Measurements from ENCODE around the gene GABBR2. TPM values are rescaled to one million over a fixed set of nuclear protein-coding genes. Genes with fewer than 3 reads are reported as not detected.

Gene GABBR2
- total RNA-seq, 3 donors from 2014 or later: not detected

DNA sequence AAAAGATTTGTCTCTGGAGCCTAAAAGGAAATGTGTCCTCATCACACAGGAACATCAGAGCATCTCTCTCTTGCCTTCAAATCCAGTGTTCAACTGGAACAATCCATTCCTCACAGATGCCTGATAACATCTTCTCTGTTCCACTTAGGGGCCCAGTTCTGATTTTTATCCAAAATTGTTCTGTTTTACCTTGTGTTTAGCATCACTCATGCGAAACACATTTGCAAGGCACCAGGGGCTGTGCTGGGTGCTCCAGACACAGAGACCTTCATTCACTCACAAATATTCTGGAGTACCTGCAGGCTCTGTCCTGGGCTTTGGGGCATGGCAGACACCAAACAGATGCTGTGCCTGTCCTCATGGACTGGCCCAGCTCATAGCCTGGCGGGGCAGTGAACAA lies 13.8 kb downstream of the GABBR2 start:
- Histone ChIP-seq H3K4me3 (no peak overlapping the region), H3K27me3 (peaks cover 0 to 23% of the 10 kb centered on the region in 2 donors), H3K27ac (no peak overlapping the region), H3K4me1 (no peaks in the 10 kb centered on the region), H3K36me3 (no peaks in the 10 kb centered on the region), H3K9me3 (no peaks in the 10 kb centered on the region)
- intact Hi-C loops (cut with DNase I; ENCODE audit: low total_unique reads): no loop called here
- TF ChIP-seq POLR2AphosphoS5 (IDR thresholded peaks at IDR 0.05) (no peak), POLR2A (IDR thresholded peaks at IDR 0.05) (no peak)
- TF ChIP-seq, protein P1, sequence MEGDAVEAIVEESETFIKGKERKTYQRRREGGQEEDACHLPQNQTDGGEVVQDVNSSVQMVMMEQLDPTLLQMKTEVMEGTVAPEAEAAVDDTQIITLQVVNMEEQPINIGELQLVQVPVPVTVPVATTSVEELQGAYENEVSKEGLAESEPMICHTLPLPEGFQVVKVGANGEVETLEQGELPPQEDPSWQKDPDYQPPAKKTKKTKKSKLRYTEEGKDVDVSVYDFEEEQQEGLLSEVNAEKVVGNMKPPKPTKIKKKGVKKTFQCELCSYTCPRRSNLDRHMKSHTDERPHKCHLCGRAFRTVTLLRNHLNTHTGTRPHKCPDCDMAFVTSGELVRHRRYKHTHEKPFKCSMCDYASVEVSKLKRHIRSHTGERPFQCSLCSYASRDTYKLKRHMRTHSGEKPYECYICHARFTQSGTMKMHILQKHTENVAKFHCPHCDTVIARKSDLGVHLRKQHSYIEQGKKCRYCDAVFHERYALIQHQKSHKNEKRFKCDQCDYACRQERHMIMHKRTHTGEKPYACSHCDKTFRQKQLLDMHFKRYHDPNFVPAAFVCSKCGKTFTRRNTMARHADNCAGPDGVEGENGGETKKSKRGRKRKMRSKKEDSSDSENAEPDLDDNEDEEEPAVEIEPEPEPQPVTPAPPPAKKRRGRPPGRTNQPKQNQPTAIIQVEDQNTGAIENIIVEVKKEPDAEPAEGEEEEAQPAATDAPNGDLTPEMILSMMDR (IDR thresholded peaks at IDR 0.05): no peak
- no peak for DNase-seq (ENCODE audit: low spot score in 2 of 2)

DNA sequence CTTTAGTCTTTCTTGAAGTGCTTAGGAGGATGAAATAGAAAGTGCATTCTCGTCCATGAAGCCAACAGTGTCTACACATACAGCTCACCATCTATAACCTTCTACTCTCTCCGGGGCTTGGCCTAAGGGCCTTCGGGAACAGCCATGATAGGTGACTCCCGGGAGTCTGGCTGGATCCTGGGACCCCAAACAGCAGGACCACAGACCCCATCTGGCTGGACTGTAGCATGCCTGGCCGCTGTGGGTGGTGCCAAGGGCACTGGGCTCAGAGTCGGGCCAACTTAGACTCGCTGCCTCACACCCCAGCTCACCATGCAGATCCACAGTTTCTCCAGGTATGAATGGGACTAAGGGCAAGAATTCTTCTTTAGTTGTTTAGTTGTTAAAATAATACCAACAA lies 16.3 kb downstream of the GABBR2 start:
- H3K4me1 ChIP-seq: no peaks in the 10 kb centered on the region
- no peak for DNase-seq (ENCODE audit: low spot score in 2 of 2)
- no peaks in the 10 kb centered on the region for H3K9me3 ChIP-seq
- peaks cover 0 to 14% of the 10 kb centered on the region in 2 donors for H3K27me3 ChIP-seq
- intact Hi-C loops (cut with DNase I; ENCODE audit: low total_unique reads): no loop called here
- no peak overlapping the region for H3K27ac ChIP-seq
- H3K36me3 ChIP-seq: no peaks in the 10 kb centered on the region
- H3K4me3 ChIP-seq: no peak overlapping the region
- TF ChIP-seq POLR2AphosphoS5 (IDR thresholded peaks at IDR 0.05) (no peak), POLR2A (IDR thresholded peaks at IDR 0.05) (no peak)
- TF ChIP-seq, protein P1 (IDR thresholded peaks at IDR 0.05): no peak

DNA sequence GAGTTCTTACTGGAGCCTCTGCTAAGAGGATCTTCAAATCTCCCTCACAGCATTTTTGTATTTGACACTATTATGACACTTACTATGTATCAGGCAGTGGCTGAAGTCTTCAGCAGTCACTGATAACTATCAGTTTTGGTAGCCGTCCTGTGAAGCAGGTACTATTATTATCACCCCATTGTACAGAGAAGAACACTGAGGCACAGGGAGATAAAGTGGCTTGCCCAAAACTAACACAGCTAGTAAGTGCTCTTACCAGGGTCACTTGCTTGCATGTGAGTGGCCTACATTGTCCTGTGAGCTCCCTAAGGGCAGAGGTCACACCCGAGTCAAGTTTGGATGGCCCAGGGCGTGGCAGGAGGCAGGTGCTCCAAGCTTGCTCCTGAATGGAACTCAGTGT lies 16.8 kb downstream of the GABBR2 start:
- no peak overlapping the region for H3K4me3 ChIP-seq
- no peak overlapping the region for H3K27ac ChIP-seq
- H3K27me3 ChIP-seq: peaks cover 0 to 12% of the 10 kb centered on the region in 2 donors
- TF ChIP-seq POLR2AphosphoS5 (IDR thresholded peaks at IDR 0.05): no peak
- DNase-seq (ENCODE audit: low spot score in 2 of 2): no peak
- H3K4me1 ChIP-seq: no peaks in the 10 kb centered on the region
- no peaks in the 10 kb centered on the region for H3K9me3 ChIP-seq
- H3K36me3 ChIP-seq: no peaks in the 10 kb centered on the region
- intact Hi-C loops (cut with DNase I; ENCODE audit: low total_unique reads): no loop called here

DNA sequence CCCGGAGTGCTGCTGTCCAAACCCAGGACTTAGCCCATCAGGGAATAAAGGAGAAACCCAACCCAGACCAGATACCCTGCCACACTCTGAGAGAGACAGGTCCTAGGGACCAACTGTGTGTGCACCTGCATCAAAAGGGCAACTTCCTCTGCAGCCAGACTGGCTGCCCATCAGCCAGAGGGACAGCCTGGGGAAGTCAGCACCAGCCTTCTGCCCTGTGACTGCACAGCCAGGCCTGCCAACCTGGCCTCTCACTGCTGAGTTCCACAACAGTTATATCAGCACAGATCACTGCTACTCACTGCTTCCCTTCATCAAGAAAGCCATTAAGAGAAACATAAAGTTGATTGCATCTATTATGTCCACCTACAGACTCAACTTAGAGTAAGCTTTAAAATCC lies 18.0 kb downstream of the GABBR2 start:
- TF ChIP-seq POLR2AphosphoS5 (IDR thresholded peaks at IDR 0.05): no peak
- no peak for TF ChIP-seq POLR2A (IDR thresholded peaks at IDR 0.05)
- TF ChIP-seq, protein P1 (IDR thresholded peaks at IDR 0.05): no peak
- Histone ChIP-seq H3K27ac (no peak overlapping the region), H3K4me1 (no peaks in the 10 kb centered on the region), H3K9me3 (no peaks in the 10 kb centered on the region), H3K4me3 (no peak overlapping the region), H3K36me3 (no peaks in the 10 kb centered on the region), H3K27me3 (peaks cover 0 to under 1% of the 10 kb centered on the region in 2 donors)
- intact Hi-C loops (cut with DNase I; ENCODE audit: low total_unique reads): no loop called here
- DNase-seq (ENCODE audit: low spot score in 2 of 2): no peak

DNA sequence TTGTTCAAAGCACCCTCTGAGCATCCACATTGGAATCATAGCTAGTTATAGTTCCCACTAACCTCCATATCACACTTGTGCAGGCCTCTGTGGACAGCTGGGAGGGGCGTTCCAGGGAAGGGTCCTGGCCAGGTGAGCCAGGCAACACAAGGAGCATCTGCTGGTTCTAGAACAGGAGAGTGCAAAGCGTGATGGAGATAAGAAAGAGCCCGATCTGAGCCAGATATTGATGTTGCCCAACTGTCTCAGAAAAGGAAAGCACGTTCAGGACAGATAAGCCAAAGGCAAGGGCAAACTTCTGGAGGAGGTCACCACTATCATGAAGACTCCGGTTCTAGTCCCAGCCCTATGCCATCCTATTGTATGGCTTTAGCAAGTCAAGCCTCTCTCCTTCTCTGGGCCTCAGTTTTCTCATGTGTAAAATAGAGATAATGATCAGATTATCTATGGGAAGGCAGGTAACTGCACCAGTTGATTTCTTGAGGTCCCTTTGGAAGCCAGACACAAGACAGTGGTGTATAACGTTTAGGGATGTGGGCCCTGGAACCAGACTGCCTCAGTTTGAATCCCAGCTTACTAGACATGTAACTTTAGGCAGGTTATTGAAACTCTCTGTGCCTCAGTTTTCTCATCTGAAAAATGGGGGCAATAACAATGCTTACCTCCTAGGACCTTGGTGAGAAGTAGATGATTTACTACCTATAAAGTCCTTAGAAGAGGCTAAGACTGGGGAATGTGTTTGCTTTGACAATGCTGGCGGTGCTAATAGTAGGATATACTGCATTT lies 19.8 kb downstream of the GABBR2 start:
- no peak for DNase-seq (ENCODE audit: low spot score in 2 of 2)
- Histone ChIP-seq H3K27ac (no peak overlapping the region), H3K4me1 (no peaks in the 10 kb centered on the region), H3K4me3 (no peak overlapping the region), H3K27me3 (no peaks in the 10 kb centered on the region), H3K9me3 (no peaks in the 10 kb centered on the region), H3K36me3 (no peaks in the 10 kb centered on the region)
- TF ChIP-seq, protein P1 (IDR thresholded peaks at IDR 0.05): no peak
- TF ChIP-seq POLR2A (IDR thresholded peaks at IDR 0.05) (no peak), POLR2AphosphoS5 (IDR thresholded peaks at IDR 0.05) (no peak)
- intact Hi-C loops (cut with DNase I; ENCODE audit: low total_unique reads): no loop called here

Measured in breast epithelium (tissue), 4 donors.